Urothelium cell line (cell line): ENCODE measurements around the gene PI4KA.
A peak's percentile ranks its signal among the peaks of the same experiment; 100 is the strongest.
"Not testable (repeated sequence)": the region's sequence is repeated elsewhere in the genome, so short reads cannot be mapped to it uniquely, and the experiment has no call there.

Experiments used
- DNase-seq: peaks from one replicate; pipeline ENCODE4 v3.0.0; 2011; ENCODE audit warnings: low spot score, mixed read lengths
- FAIRE-seq: peaks from 2 replicates; lab custom pipeline; 2011; peaks lifted over from hg19 to GRCh38; lab: Jason Lieb, UNC

PI4KA gene

DNA sequence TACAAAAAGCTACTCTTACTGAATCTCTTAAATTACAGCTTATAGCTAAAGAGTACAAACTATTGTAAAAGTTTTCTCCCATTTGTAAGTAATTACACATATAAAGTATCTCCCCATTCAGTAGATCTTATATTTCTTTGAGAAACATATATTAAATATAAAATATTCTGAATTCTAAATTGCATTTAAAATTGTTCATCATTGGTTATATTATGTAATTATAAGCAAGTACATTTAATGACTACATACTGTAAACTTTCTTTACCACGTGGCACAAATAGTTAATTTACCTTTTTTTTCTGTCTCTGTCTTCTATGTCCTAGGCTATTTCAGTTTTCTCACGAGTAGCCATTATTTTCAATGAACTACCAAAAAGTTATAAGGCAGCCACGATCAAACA, 185.9 kb downstream of the PI4KA start:
- FAIRE-seq: no peak
- no peak for DNase-seq

DNA sequence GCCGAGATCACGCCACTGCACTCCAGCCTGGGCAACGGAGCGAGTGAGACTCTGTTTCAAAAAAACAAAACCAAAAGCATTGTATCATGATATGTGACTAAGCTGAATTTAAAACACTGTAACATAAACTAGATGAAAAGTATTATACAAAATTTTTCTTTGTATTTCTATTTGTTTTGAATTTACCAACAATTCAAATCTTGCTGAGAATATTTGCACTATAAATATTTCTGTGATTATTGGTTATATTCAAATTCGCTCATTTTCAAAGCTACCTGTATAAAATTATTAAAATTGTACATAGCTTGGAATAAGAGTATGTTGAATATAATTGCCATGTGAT, 186.6 kb downstream of the PI4KA start:
- DNase-seq (no peak), FAIRE-seq (no peak)

DNA sequence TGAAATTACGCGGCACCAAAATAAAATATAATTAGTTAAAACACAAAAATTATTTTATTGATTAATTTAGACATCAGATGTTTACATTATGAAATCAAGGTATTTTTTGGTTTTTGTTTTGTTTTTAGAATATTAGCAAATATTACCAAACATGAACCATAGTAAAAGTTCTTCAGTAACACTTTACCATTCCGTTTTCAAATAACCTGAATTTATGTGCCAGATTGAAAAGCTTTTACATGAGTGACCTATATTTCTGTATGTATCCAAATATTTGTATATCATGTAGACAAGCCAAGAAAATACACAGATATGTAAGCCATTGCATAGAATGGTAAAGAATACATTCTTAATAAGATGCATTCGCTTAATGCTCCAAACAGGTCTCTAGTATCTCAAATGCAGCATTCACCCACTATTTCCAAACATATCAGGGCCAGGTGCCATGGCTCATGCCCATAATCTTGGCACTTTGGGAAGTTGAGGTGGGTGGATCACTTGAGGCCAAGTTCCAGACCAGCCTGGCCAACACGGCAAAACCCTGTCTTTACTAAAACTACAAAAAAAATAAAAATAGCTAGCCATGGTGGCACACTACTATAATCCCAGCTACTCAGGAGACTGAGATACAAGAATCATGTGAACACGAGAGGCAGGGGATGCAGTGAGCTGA, 187.1 kb downstream of the PI4KA start:
- FAIRE-seq: peak; percentile 5
- no peak for DNase-seq

DNA sequence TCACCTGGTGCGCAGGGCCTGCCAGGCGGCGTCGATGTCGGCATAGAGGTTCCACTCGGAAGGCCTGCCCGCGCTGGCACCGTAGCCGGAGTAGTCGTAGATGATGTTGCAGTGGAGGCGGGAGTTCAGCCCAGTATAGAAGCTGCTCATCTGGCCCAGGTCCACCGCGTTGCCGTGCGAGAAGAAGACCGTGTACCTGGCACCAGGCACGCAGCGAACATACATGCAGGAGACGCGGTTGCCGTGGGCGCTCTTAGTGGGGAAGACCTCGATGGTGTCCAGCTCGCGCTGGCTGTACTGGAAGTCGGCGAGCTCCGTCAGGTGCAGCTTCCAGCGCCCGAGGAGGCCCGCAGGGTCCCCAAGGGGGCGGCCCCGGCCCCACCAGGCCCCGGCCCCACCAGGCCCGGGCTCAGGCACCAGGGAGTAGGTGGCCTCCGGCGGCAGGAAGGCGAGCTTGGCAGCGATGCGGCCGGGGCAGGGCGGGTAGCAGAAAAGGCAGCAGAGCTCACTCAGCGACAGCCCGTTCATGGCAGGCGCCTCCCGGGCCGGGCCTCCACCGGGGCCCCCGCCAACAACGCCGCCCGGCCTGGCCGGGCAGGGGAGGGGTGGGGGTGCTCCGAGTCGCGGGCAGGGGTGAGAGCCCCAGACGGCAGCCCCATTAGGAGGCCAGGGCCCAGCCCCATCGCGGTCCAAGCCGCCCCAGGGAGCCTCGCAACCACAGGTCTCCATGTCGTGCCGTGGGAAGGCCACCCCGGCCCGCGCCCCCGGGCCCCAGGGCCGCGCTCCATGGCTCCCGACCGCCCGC, 188.0 kb downstream of the PI4KA start:
- DNase-seq, FAIRE-seq: not testable (repeated sequence)

DNA sequence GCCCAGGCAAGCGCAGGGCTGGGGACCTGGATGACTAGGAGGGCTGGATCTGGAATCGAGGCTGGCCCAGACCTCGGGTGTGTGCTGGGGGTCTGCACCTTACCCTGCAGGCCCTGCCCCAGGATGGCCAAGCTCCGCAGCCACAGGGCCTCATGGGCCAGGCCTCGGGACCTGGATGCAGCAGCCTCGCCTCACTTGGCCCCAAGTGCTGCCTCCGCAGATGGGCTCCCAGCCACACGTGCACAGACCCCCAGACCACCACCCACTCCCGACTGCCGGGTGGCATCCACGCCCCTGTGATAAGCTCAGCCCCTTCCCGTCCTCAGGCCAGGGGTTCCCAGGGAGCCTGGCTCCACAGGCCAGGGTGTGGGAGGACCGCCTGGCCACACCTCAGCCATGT, 188.7 kb downstream of the PI4KA start:
- FAIRE-seq, DNase-seq: not testable (repeated sequence)

DNA sequence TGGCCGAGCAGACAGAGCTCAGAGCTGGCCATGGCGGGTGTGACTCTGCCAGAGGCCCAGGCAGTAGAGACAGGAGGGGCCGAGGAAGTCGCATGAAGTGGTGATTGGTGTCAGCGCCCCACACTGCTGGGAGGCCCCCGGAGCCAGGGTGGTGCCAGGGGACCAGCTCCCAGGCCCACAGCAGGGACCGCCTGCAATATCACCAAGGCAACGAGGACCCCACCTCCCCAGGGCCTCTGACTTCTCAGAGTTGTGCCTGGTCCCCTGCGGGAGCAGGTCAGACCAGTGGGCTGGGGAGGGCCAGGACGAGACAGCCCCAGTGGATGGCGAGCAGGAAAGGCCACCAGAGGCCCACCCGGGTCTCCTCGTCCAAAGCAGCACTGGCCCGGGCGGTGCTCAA, 189.1 kb downstream of the PI4KA start:
- not testable (repeated sequence) for FAIRE-seq

GRCh38 chr22:20668769-20669168, 189.8 kb downstream of the PI4KA start:
- not testable (repeated sequence) for FAIRE-seq, DNase-seq

More for the DNA sequence above, 189.1 kb downstream of the PI4KA start:
- not testable (repeated sequence) for DNase-seq

- not testable (repeated sequence) for FAIRE-seq, DNase-seq
Measured at GRCh38 chr22:20668226-20668625, 190.4 kb downstream of the PI4KA start.

DNA sequence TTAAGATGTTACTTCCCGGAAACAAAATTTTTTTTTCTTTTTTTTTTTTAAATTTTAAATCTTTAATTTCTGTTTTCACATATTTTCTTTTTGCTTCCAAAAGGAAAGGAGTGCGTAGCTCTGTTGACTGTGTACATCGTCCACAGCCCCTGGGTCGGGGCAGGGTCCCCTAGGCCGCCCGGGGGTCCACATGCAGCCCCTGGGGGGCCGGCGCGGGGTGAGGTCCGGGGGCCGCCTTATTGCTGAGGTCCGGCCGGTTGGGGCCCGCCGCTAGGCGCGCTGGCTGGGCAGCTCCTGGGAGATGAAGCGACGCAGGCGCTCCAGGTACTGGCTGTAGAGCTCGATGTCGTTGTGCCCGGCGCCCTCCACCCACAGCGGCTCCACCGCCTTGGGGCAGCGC, 191.1 kb downstream of the PI4KA start:
- DNase-seq, FAIRE-seq: not testable (repeated sequence)

GRCh38 chr22:20666560-20666959, 192.1 kb downstream of the PI4KA start:
- FAIRE-seq: no peak
- no peak for DNase-seq

- FAIRE-seq: peak; percentile 88
- DNase-seq: no peak
Measured at GRCh38 chr22:20664594-20664959, 194.0 kb downstream of the PI4KA start.

DNA sequence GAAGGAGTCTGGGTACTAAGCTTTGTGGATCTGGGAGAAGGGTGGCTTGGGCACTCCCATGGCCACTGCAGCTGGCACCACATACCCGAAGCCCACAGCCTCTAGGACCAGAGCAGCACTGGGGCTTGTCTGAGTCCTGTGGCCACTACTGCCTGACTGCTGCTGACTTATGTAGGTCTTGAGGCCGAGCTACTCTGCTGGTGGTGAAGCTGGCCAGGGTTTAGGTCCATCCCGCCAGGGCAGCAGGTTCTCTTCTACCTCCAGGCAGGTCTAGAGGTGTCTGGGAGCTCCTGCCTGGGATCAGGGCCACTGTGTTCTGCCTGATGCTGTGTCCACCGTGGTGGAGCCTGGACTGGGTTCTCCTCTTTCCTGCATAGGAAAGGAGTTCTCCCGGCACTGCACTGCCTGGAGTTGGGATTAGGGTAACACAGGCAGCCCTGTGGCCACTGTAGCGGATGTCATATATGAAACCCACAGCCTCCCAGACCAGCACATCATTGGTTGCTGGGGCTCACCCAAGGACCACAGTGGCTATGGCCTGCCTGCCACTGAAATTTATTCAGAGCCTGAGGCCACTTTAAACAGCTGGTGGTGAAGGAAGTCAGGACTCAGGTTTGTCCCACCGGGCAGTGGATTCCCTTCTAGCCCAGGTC, 194.5 kb downstream of the PI4KA start:
- FAIRE-seq: peak; percentile 13
- no peak for DNase-seq

DNA sequence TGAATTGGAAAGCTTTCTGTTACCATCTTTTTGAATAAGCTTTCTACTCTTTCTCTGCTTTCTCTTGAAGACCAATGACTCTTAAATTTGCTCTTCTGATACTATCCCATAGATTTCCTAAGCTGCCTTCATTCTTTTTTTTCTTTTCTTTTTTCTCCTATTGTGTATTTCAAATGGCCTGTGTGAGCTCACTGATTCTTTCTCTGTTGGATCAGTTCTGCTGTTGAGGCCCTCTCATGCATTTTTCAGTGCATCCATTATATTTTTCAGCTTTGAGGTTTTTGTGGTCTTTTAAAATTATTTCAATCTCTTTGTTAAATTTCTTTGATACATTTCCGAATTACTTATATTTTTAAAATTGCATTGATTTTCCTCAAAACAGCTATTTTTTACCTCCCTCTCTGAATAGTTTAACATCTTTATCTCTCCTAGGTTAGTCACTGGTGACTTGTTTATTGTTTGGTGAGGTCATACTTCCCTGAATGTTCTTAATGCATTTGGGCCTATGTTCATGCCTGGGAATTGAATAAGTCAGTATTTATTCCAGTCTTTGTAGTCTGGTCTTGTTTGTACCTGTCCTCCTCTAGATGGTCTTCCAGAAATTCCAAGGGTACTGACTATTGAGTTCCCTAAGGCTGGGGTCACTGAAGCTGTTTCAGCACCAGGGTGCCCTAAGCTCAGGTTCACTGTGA, 195.3 kb downstream of the PI4KA start:
- DNase-seq (no peak), FAIRE-seq (no peak)

DNA sequence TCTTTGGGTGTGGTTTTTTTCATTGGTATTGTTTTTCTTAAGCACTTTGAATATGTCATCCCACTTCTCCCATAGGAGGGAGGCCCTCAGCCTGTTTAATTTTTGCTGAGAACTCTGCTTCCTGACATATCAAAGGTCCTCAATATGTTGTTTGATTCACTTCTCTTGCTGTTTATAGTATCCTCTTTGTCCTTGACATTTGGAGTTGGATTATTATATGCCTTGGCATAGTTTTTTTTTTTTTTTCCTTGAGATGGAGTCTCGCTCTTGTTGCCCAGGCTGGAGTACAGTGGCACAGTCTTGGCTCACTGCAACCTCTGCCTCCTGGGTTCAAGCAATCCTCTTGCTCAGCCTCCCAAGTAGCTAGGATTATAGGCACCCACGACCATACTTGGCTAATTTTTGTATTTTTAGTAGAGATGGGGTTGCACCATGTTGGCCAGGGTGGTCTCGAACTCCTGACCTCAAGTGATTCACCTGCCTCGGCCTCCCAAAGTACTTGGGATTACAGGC, 196.0 kb downstream of the PI4KA start:
- DNase-seq, FAIRE-seq: not testable (repeated sequence)

DNA sequence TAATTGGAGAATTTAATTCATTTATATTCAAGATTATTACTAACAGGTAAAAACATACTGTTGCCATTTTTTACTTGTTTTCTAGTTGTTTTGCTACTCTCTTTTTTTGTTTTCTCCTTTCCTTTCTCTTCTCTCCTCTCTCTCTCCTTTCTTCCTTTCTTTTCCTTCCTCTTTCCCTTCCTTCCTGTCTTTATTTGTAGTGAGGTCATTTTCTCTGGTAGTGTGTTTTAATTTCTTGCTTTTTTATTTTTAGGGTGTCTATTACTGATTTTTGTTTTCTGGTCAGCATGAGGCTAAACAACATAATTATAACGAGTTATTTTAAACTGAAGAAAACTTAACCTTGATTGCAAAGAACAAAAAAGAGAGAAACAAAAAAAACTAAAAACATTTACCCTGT, 197.1 kb downstream of the PI4KA start:
- no peak for DNase-seq
- FAIRE-seq: no peak

DNA sequence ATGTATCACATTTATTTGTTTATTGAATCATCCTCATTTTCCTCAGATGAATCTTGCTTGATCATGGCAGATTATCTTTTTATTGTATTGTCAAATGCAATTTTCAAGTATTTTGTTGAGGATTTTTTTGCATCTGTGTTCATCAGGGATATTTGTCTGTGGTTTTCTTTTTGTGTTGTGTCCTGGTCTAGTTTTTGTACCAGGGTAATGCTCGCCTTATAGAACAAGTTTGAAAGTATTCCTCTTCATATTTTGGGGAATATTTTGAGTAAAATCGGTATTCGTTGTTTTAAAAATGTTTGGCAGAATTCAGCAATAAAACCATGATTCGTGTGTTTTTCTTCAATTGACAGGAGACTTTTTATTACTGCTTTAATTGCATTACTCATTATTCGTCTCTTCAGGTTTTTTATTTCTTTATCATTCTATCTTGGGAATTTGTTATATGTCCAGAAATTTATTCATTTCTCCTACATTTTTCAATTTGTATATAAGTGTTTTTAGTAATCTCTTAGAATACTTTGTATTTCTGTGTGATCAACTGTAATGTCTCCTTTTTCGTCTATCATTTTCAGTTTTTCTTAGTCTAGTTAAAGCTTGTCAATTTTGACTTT, 198.1 kb downstream of the PI4KA start:
- FAIRE-seq: no peak
- no peak for DNase-seq

- FAIRE-seq: no peak
- no peak for DNase-seq
Measured at GRCh38 chr22:20659920-20660319, 198.7 kb downstream of the PI4KA start.

DNA sequence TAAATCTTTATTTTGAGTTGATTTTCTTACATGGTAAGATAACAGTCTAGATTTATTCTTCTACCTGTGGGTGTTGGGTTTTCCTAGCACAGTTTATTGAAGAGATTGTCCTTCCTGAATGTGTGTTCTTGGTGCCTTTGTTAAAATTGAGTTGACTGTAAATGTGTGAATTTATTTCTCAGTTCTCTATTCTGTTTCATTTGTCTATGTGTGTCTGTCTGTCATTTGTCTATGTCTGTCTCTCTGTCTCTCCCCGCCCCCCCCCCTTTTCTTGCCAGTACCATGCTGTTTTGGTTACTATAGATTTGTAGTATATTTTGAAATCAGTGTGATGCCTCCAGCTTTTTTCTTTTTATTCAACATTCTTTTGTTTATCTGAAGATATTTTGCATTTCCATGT, 199.4 kb downstream of the PI4KA start:
- DNase-seq (no peak), FAIRE-seq (peak; percentile 76)

- FAIRE-seq (no peak), DNase-seq (no peak)
Measured at GRCh38 chr22:20658433-20659222, 200.0 kb downstream of the PI4KA start.

DNA sequence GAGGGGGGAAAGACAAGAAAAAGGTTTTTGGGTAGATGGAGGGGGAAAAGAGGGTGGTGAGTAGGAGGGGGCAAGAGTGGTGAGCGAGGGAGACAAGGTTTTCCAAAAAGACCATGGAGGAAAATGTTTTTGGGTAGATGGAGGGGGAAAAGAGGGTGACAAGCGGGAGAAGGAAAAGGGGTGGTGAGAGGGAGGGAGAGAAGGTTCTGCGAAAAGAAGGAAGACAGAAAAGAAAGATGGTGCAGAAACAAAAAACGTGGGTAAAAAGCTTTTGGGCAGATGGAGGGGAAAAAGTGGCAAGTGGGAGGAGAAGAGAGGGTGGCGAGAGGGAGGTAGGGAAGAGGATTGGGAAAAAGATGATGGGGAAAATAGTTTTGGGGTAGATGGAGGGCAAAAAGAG, 200.6 kb downstream of the PI4KA start:
- no peak for FAIRE-seq

More for the DNA sequence above, 200.6 kb downstream of the PI4KA start:
- no peak for DNase-seq
